GM13976 (cell line): Measurements from ENCODE around the gene TRIM17.

Experiments
- DNase-seq: peaks from one replicate; pipeline ENCODE4 v3.0.0; 2012; ENCODE audit warnings: low spot score
- in situ Hi-C: fragments of 300-500 bp; cut with MboI; formaldehyde crosslinking; loops from one replicate; pipeline ENCODE4 v1.12.0; 2022; ENCODE audit warnings: low sequenced_read_pairs, mixed read lengths, inconsistent platforms; ENCODE audit not compliant: unreplicated experiment
- TF ChIP-seq, protein P1 (sequence below): IDR thresholded peaks from 2 replicates; pipeline ENCODE4 v1.5.1; 2012; ENCODE audit warnings: borderline replicate concordance, mild to moderate bottlenecking; ENCODE audit not compliant: insufficient read depth; ENCODE audit errors: extremely low read depth, missing control alignments, control extremely low read depth

The TRIM17 gene

GRCh38 chr1:228381356-228381755 is 35.3 kb downstream of the TRIM17 start:
- no peak for DNase-seq
- TF ChIP-seq, protein P1, sequence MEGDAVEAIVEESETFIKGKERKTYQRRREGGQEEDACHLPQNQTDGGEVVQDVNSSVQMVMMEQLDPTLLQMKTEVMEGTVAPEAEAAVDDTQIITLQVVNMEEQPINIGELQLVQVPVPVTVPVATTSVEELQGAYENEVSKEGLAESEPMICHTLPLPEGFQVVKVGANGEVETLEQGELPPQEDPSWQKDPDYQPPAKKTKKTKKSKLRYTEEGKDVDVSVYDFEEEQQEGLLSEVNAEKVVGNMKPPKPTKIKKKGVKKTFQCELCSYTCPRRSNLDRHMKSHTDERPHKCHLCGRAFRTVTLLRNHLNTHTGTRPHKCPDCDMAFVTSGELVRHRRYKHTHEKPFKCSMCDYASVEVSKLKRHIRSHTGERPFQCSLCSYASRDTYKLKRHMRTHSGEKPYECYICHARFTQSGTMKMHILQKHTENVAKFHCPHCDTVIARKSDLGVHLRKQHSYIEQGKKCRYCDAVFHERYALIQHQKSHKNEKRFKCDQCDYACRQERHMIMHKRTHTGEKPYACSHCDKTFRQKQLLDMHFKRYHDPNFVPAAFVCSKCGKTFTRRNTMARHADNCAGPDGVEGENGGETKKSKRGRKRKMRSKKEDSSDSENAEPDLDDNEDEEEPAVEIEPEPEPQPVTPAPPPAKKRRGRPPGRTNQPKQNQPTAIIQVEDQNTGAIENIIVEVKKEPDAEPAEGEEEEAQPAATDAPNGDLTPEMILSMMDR, result no peak
- in situ Hi-C loops, result no loop called here

GRCh38 chr1:228379666-228380065 is 37.0 kb downstream of the TRIM17 start:
- in situ Hi-C loops, result no loop called here
- TF ChIP-seq, protein P1, result no peak
- no peak for DNase-seq

DNA sequence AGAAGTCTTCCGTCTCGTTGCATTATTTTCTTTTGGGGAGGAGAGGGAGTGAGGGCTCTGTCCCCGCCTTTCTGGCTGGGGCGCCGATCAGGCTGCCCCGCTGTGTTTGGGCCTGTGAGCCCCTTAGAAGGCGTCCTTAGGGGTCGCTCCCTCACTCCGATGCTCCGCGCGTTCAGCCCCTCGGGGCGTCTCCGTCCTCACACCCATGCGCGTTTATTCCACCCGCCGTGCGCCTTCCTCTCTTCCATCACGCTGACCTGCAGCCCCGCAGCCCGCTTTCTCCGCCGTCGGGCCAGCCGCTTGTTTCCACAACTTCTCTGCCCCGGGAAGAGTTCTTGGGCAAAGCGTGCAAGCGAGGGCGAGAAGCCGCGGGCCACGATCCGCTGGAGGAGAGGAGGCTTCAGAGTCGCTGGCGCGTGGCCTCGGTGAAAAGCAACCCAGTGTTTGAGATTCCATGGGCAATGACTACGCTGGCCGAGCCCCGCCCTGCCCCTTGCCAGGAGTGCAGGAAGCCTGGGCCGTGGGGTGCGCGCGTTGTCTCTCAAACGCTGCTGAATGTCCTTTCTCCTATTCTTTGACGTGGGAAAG is 37.7 kb downstream of the TRIM17 start:
- TF ChIP-seq, protein P1, result no peak
- in situ Hi-C loops, result no loop called here
- no peak for DNase-seq

DNA sequence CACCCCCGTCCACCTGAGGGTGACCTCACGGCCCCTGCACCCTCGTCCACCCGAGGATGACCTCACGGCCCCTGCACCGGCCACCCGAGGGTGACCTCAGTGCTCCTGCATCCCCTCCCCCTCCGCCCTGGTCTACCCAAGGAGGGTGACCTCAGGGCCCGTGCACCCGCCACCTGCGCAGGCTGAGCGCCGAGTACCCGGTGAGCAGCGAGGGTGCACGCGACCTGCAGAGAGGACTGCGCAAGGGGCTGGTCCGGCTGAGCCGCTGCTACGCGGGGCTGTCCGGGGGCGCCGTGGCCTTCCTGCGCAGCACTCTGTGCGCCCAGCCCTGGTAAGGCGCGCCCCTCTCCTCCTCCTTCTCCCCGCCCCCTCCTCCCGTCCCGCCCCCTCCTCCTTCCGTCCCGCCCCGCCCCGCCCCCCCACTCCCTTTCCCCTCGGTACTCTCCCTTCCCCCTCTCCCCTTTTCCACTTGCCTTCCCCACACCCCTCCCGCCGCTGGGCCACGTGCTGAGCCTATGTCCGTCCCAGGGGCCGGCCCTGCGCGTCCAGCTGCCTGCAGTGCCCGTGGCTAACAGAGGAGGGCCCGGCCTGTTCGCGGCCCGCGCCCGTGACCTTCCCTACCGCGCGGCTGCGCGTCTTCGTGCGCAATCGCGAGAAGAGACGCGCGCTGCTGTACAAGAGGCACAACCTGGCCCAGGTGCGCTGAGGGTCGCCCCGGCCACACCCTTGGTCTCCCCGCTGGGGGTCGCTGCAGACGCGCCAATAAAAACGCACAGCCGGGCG is 38.4 kb downstream of the TRIM17 start:
- in situ Hi-C loops, result no loop called here
- TF ChIP-seq, protein P1, result peak; percentile 8
- peak; percentile 69 for DNase-seq

- TF ChIP-seq, protein P1, result no peak
- no peak for DNase-seq
- in situ Hi-C loops, result no loop called here
These were observed 39.0 kb downstream of the TRIM17 start for GRCh38 chr1:228377664-228378089.

GRCh38 chr1:228376651-228377631 is 39.7 kb downstream of the TRIM17 start:
- TF ChIP-seq, protein P1, result no peak
- in situ Hi-C loops, result no loop called here
- DNase-seq, result no peak
